SU-DHL-6 (cell line): ENCODE data around the gene PDCD4.

Experiments
- CTCF ChIP-seq: fragments of 200-600 bp; sonication (generic); IDR thresholded peaks from one replicate; pipeline ENCODE4 v1.5.1; 2017; ENCODE audit warnings: antibody characterized with exemption, mild to moderate bottlenecking, low read length, moderate library complexity; ENCODE audit not compliant: insufficient read depth, poor library complexity, severe bottlenecking
- EZH2phosphoT487 ChIP-seq: fragments of 200-600 bp; sonication (generic), shearing (Covaris generic); conservative IDR thresholded peaks from 2 replicates; pipeline ENCODE4 v1.6.1; 2018; ENCODE audit warnings: mild to moderate bottlenecking, antibody characterized with exemption, low read length, moderate library complexity, mixed read lengths

GRCh38 chr10:110872984-110873923 lies 1.5 kb downstream of the PDCD4 start:
- TF ChIP-seq CTCF: no peak
- no peak for TF ChIP-seq EZH2phosphoT487
